H9 (cell line): ENCODE measurements around the gene PPP1R9A. TPM values are rescaled to one million over a fixed set of nuclear protein-coding genes. Genes with fewer than 3 reads are reported as not detected.

Source experiments
- DNase-seq: peaks from one replicate; pipeline ENCODE4 v3.0.0-alpha.2; 2017
- H2AFZ ChIP-seq: one replicate; pipeline ENCODE4 v1.6.1; 2013; ENCODE audit warnings: mild to moderate bottlenecking, low read length, control low read depth, moderate library complexity
- H2AK5ac ChIP-seq: 2 replicates; pipeline ENCODE4 v1.6.1; 2013; ENCODE audit warnings: low read length, control low read depth, mixed read lengths; ENCODE audit not compliant: insufficient read length
- H2BK120ac ChIP-seq: one replicate; pipeline ENCODE4 v1.6.1; 2013; ENCODE audit warnings: low read depth, mild to moderate bottlenecking, low read length, control low read depth, inconsistent platforms; ENCODE audit not compliant: poor library complexity, severe bottlenecking
- H2BK12ac ChIP-seq: 2 replicates; pipeline ENCODE4 v1.6.1; 2013; ENCODE audit warnings: low read length, control low read depth, mixed read lengths, low read depth; ENCODE audit not compliant: insufficient read length
- H2BK15ac ChIP-seq: 2 replicates; pipeline ENCODE4 v1.6.1; 2013; ENCODE audit warnings: low read depth, low read length, control low read depth
- H2BK20ac ChIP-seq: one replicate; pipeline ENCODE4 v1.6.1; 2013; ENCODE audit warnings: low read depth, mild to moderate bottlenecking, low read length, control low read depth, inconsistent platforms; ENCODE audit not compliant: poor library complexity, severe bottlenecking
- H2BK5ac ChIP-seq: 2 replicates; pipeline ENCODE4 v1.6.1; 2013; ENCODE audit warnings: low read length, control low read depth, mixed read lengths; ENCODE audit not compliant: insufficient read length
- H3K14ac ChIP-seq: 2 replicates; pipeline ENCODE4 v1.6.1; 2013; ENCODE audit warnings: low read length, control low read depth; ENCODE audit not compliant: insufficient read depth
- H3K18ac ChIP-seq: 2 replicates; pipeline ENCODE4 v1.6.1; 2013; ENCODE audit warnings: low read depth, mild to moderate bottlenecking, mixed read lengths, low read length, control low read depth; ENCODE audit not compliant: insufficient read length
- H3K23ac ChIP-seq: 2 replicates; pipeline ENCODE4 v1.6.1; 2013; ENCODE audit warnings: low read length, control low read depth, mixed read lengths, low read depth; ENCODE audit not compliant: insufficient read length
- H3K23me2 ChIP-seq: 2 replicates; pipeline ENCODE4 v1.6.1; 2013; ENCODE audit warnings: low read depth, mild to moderate bottlenecking, mixed read lengths, low read length, control low read depth; ENCODE audit not compliant: insufficient read length, poor library complexity, severe bottlenecking
- H3K27ac ChIP-seq: 2 replicates; pipeline ENCODE4 v1.5.1; 2013; ENCODE audit warnings: low read length, control low read depth, mixed read lengths, low read depth; ENCODE audit not compliant: insufficient read length
- H3K27me3 ChIP-seq: 2 replicates; pipeline ENCODE4 v1.6.1; 2013; ENCODE audit warnings: low read length, control low read depth, inconsistent platforms; ENCODE audit not compliant: insufficient read depth
- H3K4ac ChIP-seq: 2 replicates; pipeline ENCODE4 v1.6.1; 2013; ENCODE audit warnings: low read depth, mild to moderate bottlenecking, control low read depth, inconsistent platforms, low read length, moderate library complexity
- H3K4me1 ChIP-seq: 2 replicates; pipeline ENCODE4 v1.6.1; 2013; ENCODE audit warnings: low read length, control low read depth, inconsistent platforms; ENCODE audit not compliant: insufficient read depth
- H3K4me2 ChIP-seq: 2 replicates; pipeline ENCODE4 v1.6.1; 2013; ENCODE audit warnings: low read length, control low read depth, mixed read lengths; ENCODE audit not compliant: insufficient read length, insufficient read depth
- H3K56ac ChIP-seq: 2 replicates; pipeline ENCODE4 v1.6.1; 2013; ENCODE audit warnings: low read depth, mild to moderate bottlenecking, mixed read lengths, low read length, control low read depth; ENCODE audit not compliant: insufficient read length
- H3K79me1 ChIP-seq: 2 replicates; pipeline ENCODE4 v1.6.1; 2013; ENCODE audit warnings: low read depth, mild to moderate bottlenecking, moderate library complexity, low read length, control low read depth, inconsistent platforms; ENCODE audit not compliant: insufficient read depth, poor library complexity, severe bottlenecking
- H3K79me2 ChIP-seq: 2 replicates; pipeline ENCODE4 v1.6.1; 2013; ENCODE audit warnings: low read length, control low read depth, inconsistent platforms; ENCODE audit not compliant: insufficient read depth
- H3K9ac ChIP-seq: 2 replicates; pipeline ENCODE4 v1.6.1; 2013; ENCODE audit warnings: low read length, control low read depth, mixed read lengths; ENCODE audit not compliant: insufficient read length; ENCODE audit errors: extremely low read depth
- H3K9me3 ChIP-seq: one replicate; pipeline ENCODE4 v1.6.1; 2013; ENCODE audit warnings: low read depth, low read length, inconsistent platforms; ENCODE audit not compliant: control insufficient read depth
- H3T11ph ChIP-seq: one replicate; pipeline ENCODE4 v1.6.1; 2013; ENCODE audit warnings: mild to moderate bottlenecking, low read length, control low read depth, inconsistent platforms
- H4K20me1 ChIP-seq: one replicate; pipeline ENCODE4 v1.6.1; 2013; ENCODE audit not compliant: control insufficient read depth, insufficient read length, insufficient read depth
- H4K5ac ChIP-seq: 2 replicates; pipeline ENCODE4 v1.6.1; 2013; ENCODE audit warnings: low read depth, mild to moderate bottlenecking, mixed read lengths, low read length, control low read depth; ENCODE audit not compliant: insufficient read length
- H4K8ac ChIP-seq: replicated peaks from 2 replicates; pipeline ENCODE4 v1.6.1; 2013; ENCODE audit warnings: low read length, control low read depth, mixed read lengths, low read depth; ENCODE audit not compliant: insufficient read length
- H4K91ac ChIP-seq: 2 replicates; pipeline ENCODE4 v1.6.1; 2013; ENCODE audit warnings: low read depth, mild to moderate bottlenecking, moderate library complexity, mixed read lengths, low read length, control low read depth; ENCODE audit not compliant: insufficient read length
- H3K27ac Mint-ChIP-seq, 3 experiments: 2 replicates in 2 of 3; 3 replicates in 1 of 3; pipeline ENCODE4 v1.8.0; 2020 to 2021; ENCODE audit warnings: mixed read lengths in 3 of 3, mild to moderate bottlenecking in 1 of 3, moderate library complexity in 1 of 3
- H3K27me3 Mint-ChIP-seq: 2 replicates; pipeline ENCODE4 v1.8.0; 2021; ENCODE audit warnings: low read depth, mild to moderate bottlenecking, moderate library complexity, mixed read lengths
- H3K36me3 Mint-ChIP-seq, 3 experiments: 2 replicates in 2 of 3; 3 replicates in 1 of 3; pipeline ENCODE4 v1.8.0; 2020 to 2021; ENCODE audit warnings: low read depth in 3 of 3, mixed read lengths in 3 of 3; ENCODE audit not compliant: insufficient read depth in 1 of 3
- H3K4me1 Mint-ChIP-seq, 2 experiments: 2 replicates each; pipeline ENCODE4 v1.8.0; 2020; ENCODE audit warnings: mixed read lengths in 2 of 2
- H3K4me3 Mint-ChIP-seq, 2 experiments: 2 replicates in 1 of 2; 3 replicates in 1 of 2; pipeline ENCODE4 v1.8.0; 2020 to 2021; ENCODE audit warnings: mild to moderate bottlenecking in 2 of 2, mixed read lengths in 2 of 2, moderate library complexity in 1 of 2
- H3K9me3 Mint-ChIP-seq, 2 experiments: 2 replicates in 1 of 2; 3 replicates in 1 of 2; pipeline ENCODE4 v1.8.0; 2020; ENCODE audit warnings: mild to moderate bottlenecking in 2 of 2, mixed read lengths in 2 of 2, moderate library complexity in 1 of 2
- CTCF ChIP-seq: fragments of 200-600 bp; sonication (generic); conservative IDR thresholded peaks from 3 replicates; pipeline ENCODE4 v1.8.0; 2021; ENCODE audit warnings: antibody characterized with exemption, mild to moderate bottlenecking
- WGBS: extraction: QIAGEN DNeasy Blood & Tissue Kit; methylation state at CpG from one replicate; pipeline ENCODE4 v1.1.7; 2013; ENCODE audit warnings: missing lambda C conversion rate, low lambda C conversion rate, mixed read lengths; ENCODE audit not compliant: insufficient read length; ENCODE audit errors: extremely low coverage; 5-methylcytosine and 5-hydroxymethylcytosine counted together
- total RNA-seq: library from RNA; stranded (reverse); gene quantifications from 2 replicates; pipeline ENCODE4 v1.2.1, GENCODE V29; 2021

The PPP1R9A gene
- total RNA-seq, 1 experiment from 2014 or later, result 17.0 TPM

- Histone ChIP-seq H3K14ac (no peak overlapping the region), H4K5ac (no peak overlapping the region), H3K9me3 (no peaks in the 10 kb centered on the region), H3K79me1 (no peaks in the 10 kb centered on the region), H3T11ph (no peak overlapping the region), H2BK15ac (no peak overlapping the region), H2BK20ac (no peak overlapping the region), H3K56ac (no peak overlapping the region), H3K27ac (no peak overlapping the region), H3K4me2 (no peak overlapping the region), H4K8ac (no peak overlapping the region), H3K4me1 (peaks cover 9% of the 10 kb centered on the region), H3K9ac (no peak overlapping the region), H3K79me2 (no peaks in the 10 kb centered on the region), H2BK5ac (no peak overlapping the region), H4K20me1 (no peaks in the 10 kb centered on the region), H3K23ac (no peak overlapping the region), H2BK120ac (no peak overlapping the region), H3K27me3 (no peaks in the 10 kb centered on the region), H3K23me2 (no peaks in the 10 kb centered on the region), H2AFZ (no peak overlapping the region), H4K91ac (no peak overlapping the region), H3K4ac (no peak overlapping the region), H2BK12ac (no peak overlapping the region), H2AK5ac (no peak overlapping the region), H3K18ac (no peak overlapping the region)
- Mint-ChIP-seq H3K27ac (no peak overlapping the region), H3K4me3 (no peak overlapping the region), H3K9me3 (peaks cover 0 to 3% of the 10 kb centered on the region in 2 experiments; a peak in 1 of 5 replicates), H3K36me3 (peaks cover 0 to 1% (median 0%) of the 10 kb centered on the region in 3 experiments; a peak in 1 of 7 replicates), H3K27me3 (no peaks in the 10 kb centered on the region), H3K4me1 (peaks cover 16 to 18% of the 10 kb centered on the region in 2 experiments)
- no peak for TF ChIP-seq CTCF
- no CpG with 5 or more reads among the region's 2 CpGs for WGBS
- DNase-seq, result no peak
These were observed 433.1 kb downstream of the PPP1R9A start for GRCh38 chr7:95340491-95340890.
